ELF-1 (cell line): Measurements from ENCODE around the gene YBX1.

ENCODE experiments used
- DNase-seq: peaks from one replicate; pipeline ENCODE4 v3.0.0-alpha.2; 2016; ENCODE audit warnings: low read depth, low spot score

YBX1 gene

DNA sequence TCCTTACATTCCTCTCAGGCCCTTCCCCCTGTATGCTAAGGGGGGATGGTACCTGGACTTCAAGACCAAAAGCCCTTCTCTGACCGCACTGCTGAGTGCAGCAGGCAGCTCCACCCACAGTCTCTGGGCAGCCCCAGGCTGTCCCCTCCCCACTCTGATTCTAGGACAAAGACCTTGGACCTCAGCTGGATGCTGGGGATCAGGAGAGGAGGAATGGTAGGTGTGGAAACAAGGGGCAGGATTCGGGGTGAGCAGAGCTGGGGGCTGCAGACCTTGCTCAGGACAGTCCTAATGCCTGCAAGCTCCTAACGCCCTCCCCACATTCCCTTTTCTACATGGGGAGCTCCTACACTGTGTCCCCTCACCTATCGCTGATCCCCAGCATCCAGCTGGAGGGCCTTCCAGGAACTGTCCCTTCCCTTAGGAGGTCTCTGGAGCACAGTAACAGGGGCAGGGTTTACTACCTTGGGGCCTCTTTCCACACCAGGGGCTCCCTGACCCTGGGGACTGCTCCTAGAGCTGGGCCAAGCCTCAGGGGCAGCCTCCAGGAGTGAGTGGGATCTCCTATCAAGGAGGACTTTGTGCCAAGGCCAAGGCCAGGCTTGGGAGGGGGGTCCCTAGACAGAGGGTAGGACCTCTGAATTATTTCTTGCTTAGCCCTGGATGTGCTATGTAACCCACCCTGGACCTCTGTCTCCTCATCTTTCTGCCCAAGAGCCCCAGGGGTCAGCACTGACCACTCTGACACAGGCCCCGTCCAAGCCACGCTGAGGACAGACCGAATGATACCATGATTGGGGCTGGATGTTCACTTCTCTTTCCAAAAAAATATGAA is 52.2 kb downstream of the YBX1 start:
- DNase-seq, result peak; percentile 66

DNA sequence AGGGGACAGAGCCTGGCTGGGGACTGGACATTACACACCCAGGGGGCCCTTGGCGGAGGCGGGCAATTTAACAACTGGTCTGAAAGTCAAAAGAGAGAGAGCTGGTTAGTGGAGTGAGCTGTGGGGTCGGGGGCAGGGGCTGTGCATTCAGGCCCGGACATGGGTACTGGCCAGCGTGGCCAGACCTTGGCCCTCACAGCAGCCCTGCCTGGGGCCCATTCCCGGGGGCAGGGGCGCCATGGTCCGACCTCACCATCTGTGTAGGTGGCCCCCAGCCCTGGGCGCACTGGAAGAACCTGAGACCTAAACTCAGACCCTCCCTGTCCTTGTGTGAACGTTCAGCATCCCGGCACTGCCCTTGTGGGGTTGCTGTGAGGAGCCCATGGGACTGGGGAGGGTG is 52.8 kb downstream of the YBX1 start:
- no peak for DNase-seq

DNA sequence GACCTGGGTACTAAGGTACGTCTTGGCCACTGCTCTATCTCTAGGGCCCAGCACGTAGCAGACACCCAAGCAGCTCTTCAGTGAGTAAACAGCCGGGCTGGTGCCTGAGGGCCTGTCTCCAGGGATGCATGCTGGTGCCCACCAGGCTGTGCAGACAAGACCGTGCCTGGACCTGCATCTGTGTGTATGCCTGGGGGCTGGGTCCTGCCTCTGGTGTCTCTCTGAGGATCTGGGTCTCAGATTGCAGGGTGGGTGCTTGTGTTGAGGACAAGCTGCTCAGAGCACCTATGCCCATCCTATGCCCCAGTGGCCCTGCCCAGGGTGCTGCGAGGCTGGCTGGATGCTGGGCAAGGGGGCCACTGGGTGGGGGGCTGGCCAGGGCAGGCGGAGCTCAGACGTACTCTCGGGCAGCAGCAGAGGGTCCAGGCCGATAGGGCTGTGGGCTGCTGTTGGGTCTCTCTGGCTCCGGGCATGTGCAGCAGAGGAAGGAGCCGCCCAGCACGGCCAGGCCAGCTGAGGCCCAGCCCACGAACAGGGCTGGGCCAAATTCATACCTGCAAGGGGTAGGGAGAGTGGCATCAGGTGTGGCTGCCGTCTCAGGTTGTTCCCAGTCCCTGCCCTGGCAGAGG is 53.4 kb downstream of the YBX1 start:
- DNase-seq, result no peak

DNA sequence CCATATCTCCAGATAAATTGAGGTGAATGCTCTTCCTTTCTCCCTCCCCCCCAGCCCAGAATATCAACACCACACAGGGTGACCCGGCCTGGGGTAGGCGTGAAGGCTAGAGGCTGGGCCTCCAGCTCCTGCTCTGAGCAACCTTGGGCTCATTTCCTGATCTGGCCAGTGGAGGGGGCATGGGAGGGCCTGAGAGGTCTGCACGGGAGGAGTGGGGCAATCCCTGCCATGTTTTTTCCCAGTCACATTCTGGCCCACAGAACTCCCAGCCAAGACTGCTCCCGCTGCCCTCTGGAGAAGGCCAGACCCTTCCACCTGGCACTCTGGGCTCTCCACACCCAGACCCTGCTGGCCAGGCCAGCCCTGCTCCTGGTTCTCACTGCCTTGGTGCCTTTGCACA is 53.9 kb downstream of the YBX1 start:
- DNase-seq, result no peak

DNA sequence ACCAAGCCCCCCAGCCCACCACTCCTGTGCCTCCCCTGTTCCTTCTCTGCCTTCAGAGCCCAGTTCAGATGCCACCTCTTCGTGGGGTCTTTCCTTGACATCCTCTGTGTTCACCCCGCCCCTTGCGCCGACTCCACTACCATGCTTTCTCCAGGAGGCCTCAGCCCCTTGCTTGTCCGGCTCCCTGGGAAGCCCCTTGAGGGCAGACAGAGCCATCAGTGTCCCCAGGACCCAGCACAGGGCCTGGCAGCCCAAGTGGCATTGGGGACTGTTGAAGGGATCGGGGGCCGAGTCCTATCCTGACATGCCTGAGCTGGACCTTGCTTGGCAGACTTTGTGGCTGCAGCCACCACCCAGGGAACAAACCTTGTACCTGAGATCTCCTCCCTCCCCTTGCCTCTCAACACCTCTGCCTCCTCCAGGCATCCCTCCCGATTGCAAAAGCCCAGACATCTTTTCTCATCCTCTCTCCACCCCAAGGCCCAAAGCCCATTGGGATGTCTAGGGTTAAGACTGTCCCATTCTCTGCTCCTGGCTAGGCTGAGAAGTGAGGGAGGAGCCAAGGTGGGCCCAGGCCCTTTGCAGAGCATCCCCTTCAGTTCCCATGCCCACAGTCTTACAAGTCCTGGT is 54.5 kb downstream of the YBX1 start:
- no peak for DNase-seq

DNA sequence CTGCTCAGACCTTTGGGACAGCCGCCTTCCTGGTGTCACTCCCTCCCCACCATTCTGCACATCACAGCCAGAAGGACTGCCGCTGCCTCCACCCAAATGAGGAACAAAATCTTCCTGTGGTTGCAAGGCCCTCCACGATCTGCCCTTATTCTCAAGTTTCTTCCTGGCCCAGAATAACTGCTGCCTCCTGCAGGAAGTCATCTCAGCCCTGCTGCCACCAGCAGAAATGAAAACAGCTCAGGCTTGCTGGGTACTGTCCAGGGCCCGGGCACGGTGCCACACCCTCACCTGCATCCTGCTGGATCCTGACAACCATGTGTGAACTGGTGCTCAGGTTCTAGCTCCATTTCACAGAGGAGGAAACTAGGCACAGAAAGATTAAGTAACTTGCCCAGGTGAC is 55.0 kb downstream of the YBX1 start:
- DNase-seq, result no peak

DNA sequence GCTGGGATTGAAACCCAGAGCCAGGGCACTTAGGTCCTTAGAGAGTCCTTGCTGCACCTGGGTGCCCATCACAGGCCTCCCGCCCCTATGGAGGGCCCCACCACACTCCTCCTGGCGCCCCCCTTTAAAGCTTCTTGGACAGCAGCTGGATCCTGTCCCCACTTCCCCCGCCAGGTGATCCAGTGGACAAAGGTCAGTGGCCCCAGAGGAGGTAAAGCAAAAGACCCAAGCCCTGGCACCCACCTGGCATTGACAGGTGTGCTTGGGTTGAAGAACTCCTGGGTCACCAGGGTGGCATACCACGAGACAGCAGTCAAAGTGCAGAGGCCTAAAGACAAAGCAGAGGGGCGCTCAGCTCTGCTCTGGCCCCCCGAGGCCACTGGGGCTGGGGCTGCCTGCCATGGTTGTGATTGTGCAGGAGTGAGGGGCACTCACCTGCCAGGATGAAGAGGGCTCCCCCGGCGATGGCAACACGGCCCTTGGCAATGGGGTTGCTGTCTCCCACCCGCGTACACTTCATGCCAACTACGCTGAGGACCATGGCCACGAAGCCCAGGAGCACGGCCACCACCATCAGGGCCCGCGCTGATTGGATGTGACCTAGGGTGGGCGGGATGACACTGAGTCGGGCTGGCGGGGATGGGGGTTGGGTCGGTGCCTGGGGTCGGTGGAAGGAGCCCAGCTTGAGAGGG is 55.9 kb downstream of the YBX1 start:
- no peak for DNase-seq

DNA sequence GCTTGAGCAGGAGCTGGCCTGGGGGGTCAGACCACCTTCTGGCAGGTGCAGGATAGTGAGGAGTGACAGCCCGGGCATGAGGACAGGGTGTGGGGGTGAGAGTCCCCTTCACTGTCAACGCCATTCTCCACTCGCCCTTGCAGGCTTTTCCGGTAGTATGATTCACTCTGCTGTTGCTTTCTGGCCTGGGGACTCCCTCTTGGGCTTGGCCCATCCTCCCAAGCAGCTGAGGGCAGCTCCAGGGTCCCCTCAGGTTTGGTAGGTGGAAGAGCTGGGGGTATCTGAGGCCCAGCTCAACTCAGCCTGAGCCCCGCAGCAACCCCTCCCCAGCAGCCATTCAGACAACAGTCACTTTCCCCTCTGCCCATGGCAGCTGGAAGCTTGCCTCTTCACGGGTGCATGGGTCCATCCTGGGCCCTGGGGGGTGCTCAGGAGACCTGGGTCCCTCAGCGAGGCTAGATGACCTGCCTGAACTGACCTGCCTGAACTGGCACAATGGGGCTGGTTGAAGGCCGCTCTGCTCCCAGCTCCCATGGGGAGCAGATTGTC is 56.5 kb downstream of the YBX1 start:
- no peak for DNase-seq

DNA sequence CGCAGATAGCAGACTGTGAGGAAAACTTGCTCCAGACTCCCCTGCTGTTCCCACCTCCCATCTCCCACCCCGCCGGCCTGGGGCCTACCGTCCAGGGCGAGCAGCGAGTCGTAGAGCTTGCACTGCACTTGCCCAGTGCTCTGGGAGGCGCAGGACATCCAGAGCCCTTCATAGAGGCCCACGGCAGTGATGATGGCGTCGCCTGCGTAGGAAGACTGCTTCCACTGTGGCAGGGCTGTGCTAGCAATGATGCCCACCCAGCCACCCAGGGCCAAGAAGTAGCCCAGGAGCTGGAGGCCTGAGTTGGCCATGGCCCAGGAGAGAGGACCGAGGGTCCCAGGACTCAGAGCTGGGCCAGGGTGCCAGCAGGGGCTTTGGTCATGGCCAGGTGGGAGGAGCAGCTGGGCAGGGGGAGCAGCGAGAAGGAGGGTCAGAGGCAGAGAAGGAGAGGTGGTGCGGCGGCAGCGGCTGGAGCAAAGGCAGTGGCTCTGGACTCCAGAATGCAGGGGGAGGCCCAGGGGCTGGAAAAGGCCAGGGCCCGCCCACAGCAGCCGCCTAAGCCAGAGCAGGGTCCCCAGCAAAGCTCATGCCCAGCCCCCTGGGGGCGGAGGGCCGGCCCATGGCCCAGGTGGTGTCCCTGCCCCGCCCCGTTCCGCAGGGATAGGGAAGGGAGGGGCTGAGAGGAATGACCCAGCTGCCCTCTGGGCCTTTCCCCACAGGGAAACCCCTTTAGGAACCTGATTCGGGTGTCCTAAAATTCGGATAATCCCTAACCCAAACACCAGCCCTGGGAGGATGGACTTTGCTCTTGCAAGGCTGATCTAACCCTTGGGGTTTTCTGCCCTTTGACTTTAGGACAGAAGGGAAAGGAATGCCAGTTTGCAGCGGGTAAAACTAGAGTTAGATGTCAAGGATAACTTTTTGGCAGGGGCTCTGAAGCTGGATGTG is 57.8 kb downstream of the YBX1 start, which contains the start of gene CLDN19:
Gene CLDN19 (minus strand): TSS at position 484 of the 948 bp plus-strand sequence. CDS start 173 bp downstream, at position 311.
- DNase-seq, result peak; percentile 94

DNA sequence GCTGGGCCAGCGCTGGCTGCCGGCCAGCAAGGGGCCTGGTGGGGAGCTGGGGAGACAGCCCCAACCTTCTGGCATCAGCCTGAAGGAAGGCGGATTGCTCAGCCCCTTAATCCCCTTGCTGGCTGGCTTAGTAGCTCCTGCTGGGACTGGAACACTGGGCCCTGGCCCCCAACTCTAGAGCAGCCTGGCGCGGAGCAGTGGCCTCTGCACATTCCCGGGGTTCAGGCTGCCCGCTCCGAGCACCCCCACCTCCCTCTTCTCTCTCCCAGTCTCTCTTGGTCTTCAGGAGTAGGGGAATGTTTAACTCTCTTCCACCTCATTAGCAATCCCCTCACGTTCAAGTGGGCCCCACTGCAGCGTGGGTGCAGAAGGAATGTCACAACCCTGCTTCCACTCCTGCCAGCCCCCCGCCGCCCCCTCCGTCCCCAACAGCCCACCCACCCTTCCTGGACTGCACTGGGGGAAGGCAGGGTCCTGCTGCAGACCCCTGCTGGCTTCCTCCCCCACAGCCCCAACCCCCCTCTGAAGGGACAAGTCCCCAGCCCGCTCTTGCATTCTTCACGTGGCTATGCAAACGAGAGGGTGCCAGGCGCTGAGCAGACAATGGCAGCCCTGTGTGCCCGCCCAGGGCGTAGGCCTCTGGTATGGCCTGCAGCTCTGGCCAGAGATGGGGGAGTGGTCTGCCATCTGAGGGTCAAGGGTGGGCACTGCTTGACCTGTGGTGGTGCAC is 58.8 kb downstream of the YBX1 start:
- DNase-seq, result peak; percentile 41

DNA sequence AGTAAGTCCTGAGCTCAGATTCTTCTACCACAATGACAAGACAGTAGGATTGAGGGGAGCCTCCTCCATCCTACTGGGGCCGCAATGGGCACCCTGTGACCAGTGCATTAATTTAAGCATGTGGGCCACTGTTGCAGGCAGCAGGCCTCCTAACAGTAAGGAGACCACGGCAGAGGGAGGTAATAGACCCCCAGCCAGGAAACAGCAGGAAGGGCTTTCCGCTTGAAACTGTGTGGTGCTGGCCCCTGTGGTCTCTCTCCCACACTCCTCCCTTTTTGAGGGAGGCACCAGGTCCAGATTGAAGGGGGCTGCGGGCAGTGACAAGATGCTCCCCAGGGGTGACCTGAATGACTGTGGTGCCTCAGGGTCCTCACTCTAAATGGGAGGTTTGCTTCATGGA is 59.5 kb downstream of the YBX1 start:
- DNase-seq, result no peak

DNA sequence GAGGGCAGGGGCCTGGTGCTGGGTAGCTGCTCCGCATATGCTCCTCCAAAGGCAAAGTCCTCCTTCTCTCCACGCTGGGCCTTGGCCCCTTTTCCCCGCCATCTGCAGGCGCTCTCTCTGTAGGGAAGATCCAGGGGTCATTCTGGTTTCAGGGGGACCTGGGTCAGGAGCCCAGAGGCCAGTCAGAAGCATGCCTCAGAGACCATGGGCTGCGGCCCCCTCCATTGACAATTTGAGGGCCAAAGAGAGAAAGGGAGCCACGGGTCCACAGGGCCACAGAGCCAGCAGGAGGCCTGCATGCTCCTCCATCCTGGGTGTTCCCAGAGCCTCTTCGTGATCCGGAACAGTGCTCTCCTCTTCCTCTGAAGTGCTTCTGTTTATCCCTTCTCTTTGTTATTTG is 59.9 kb downstream of the YBX1 start:
- DNase-seq, result no peak

DNA sequence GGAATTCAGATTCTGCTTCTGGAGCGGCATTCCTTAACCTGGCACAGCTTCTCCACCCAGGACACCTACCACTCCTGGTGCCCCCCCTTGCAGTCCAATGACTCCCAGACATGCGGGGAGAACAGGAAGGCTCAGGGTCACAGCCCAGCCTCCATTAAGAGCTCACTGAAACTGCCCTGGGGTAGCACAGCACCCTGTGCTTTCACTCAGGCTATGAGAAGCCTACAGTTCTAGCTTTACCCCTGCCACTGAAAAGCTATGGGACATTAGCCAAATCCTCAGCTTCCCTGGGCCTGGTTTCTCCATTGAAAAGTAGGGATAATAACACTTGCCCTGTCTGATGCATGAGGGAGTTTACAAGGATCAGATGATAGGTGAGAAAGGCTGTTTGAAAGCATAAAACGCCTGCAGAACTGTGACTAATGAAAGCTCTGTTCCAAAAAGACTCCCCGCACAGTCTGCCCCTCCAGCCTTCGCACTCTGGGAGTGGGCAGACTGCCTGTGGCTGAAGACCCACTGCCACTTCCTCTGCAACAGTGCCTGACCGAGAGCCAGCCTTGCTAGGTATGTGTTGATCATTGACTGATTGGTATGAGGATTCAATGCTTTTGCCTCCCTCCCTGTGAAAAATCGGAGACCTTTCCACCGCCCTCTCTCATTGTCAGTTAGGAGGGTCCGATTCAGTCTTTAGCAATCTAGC is 60.5 kb downstream of the YBX1 start:
- no peak for DNase-seq

DNA sequence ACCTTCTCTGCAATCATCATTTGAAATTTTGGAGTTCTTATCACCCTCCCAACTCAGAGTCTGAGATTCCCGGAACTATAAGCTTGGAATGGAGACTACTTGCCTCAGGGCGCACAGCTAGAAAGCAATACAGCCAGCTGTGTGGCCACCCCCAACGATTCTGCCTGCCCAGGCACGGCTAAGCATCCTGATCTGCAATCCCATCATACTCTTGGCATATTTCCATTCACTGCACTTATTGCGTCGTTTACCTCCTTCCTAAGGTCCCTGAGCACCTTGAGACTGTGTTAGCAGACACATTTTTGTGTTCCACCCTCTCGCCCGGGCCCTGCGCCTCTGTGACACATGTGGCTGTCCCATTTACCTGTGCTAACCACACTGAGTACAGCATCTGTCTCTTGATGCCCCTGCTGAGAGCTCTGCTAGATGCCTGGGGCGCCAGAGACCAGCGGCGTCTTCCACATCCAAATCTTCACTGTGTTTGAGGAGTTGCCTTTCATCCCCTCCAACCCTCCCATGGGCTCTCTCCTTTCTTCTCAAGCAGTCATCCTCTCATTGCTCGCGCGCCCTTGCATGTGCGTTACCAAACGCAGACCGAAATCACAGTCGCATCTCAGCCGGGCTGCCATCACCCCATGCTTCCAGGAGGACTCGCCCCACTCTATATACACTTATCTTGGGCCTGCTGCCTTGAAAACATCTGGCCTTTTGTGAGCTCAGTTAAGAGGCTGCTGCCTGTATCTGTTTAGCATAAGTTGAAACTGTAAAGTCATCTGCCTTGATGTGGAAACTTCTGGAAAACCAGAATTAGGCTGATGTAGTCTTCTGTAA is 61.3 kb downstream of the YBX1 start:
- DNase-seq, result peak; percentile 52

DNA sequence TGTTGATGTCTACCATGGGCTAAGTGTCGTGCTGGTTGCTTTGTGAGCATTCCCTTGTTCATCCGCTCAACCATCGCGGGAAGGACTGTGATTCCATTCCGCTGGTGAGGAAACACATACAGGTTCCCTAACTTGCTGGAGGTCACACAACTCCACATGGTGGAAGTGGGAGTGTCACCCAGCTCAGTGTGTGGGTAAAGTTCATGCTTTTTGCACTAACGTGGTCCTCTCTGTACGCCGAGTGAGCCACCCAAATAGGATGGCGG is 61.9 kb downstream of the YBX1 start:
- DNase-seq, result no peak

DNA sequence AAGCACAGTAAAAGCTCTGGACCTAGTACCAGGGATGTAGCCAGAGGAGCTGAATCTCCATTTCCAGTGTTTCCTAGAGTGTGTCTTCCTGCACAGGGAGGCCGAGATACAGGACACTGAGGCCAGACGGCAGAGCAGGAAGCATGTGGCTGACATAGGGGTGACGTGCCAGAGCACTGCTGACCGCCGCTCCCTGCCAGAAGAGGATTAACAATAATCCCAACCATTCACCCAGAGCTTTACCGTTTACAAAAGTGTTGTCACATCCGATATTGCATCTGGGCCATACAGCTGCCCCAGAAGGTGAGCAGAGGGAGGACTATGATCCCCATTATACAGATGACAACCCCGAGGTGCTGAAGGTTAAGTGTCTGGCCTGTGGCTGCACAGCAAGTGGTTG is 63.6 kb downstream of the YBX1 start:
- no peak for DNase-seq

DNA sequence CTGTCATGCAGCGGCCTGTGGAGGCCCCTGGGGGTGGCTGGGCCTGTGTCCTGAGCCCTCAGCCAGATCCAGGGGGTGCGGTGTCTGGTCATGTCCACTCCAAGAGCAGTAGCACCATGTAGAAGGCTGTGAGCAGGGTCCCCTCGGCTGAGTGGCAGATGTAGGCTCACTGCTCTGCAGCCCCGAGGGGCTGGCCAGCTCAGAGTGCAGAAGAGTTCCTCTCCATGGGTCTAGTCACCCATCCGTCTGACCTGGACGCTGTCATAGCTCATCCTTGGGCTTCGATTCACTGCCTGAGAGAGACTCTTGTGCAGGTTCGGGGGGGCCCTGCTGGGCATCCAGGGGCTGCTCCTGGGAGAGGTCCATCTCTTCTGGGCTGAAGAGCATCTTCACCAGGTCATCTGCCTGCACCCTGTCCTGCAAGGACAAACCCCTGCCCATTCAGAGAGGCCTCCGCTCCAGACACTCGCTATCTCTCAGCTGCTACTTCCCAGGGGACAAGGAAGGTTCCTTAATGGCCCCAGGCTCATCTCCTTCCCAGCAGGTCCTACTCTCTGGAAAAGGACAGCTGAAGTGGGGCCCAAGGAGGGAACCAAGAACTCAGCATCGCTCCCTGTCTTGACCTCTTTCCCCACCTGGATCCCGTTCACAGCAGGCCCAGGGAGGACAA is 64.4 kb downstream of the YBX1 start:
- no peak for DNase-seq

DNA sequence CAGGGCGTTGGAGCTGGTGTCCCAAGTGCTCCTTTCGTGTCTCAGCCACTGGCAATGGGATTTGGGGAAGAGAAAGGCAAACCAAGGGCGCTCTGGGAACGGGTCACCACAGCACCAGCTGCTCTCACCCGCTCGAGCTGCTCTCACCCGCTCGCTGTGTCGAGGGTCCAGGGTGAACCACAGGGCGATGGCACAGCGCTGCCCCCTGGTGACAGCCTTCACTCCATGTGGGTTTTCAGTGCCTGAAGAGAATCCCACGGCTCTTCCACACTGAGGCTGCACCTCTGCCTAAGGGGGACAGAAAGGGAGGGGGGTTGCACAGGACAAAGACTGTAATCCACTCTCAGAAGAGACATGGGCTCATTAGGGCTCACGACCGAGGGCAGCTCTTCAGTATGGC is 64.9 kb downstream of the YBX1 start:
- DNase-seq, result peak; percentile 71
